Neural progenitor cell (in vitro differentiated cells): ENCODE data around the gene PRKCH. TPM values are rescaled to one million over a fixed set of nuclear protein-coding genes. Genes with fewer than 3 reads are reported as not detected.
A peak's percentile ranks its signal among the peaks of the same experiment; 100 is the strongest.

ENCODE experiments used
- DNase-seq: peaks from one replicate; pipeline ENCODE4 v3.0.0-alpha.2; 2016; ENCODE audit warnings: low spot score
- H2AFZ ChIP-seq: fragments of 200-600 bp; sonication (generic); replicated peaks from 2 replicates; pipeline ENCODE4 v1.6.1; 2016; ENCODE audit warnings: antibody characterized with exemption
- H3F3A ChIP-seq: fragments of 200-600 bp; sonication (generic); 2 replicates; pipeline ENCODE4 v1.6.1; 2016; ENCODE audit warnings: antibody characterized with exemption, low read depth
- H3K27ac ChIP-seq: fragments of 200-600 bp; sonication (generic); 2 replicates; pipeline ENCODE4 v1.5.1; 2016; ENCODE audit warnings: mild to moderate bottlenecking
- H3K27me3 ChIP-seq: fragments of 200-600 bp; sonication (generic); 2 replicates; pipeline ENCODE4 v1.6.1; 2016; ENCODE audit warnings: mild to moderate bottlenecking, moderate library complexity
- H3K36me3 ChIP-seq: fragments of 200-600 bp; sonication (generic); 2 replicates; pipeline ENCODE4 v1.5.1; 2016
- H3K4me1 ChIP-seq: fragments of 200-600 bp; sonication (generic); 2 replicates; pipeline ENCODE4 v1.6.1; 2016; ENCODE audit warnings: mixed run types
- H3K4me2 ChIP-seq: fragments of 200-600 bp; sonication (generic); 2 replicates; pipeline ENCODE4 v1.6.1; 2016
- H3K4me3 ChIP-seq: fragments of 200-600 bp; sonication (generic); 2 replicates; pipeline ENCODE4 v1.5.1; 2016
- H3K79me2 ChIP-seq: fragments of 200-600 bp; sonication (generic); 2 replicates; pipeline ENCODE4 v1.6.1; 2016; ENCODE audit warnings: low read depth
- H3K9ac ChIP-seq: fragments of 200-600 bp; sonication (generic); 2 replicates; pipeline ENCODE4 v1.6.1; 2016
- H3K9me3 ChIP-seq: fragments of 200-600 bp; sonication (generic); 2 replicates; pipeline ENCODE4 v1.5.1; 2016; ENCODE audit warnings: low read depth
- H4K20me1 ChIP-seq: fragments of 200-600 bp; sonication (generic); 2 replicates; pipeline ENCODE4 v1.6.1; 2016; ENCODE audit warnings: low read depth
- H3K27ac Mint-ChIP-seq: 3 replicates; pipeline ENCODE4 v1.8.0; 2021; ENCODE audit warnings: mixed read lengths
- H3K27me3 Mint-ChIP-seq: 2 replicates; pipeline ENCODE4 v1.8.0; 2022; ENCODE audit warnings: low read depth, mild to moderate bottlenecking, inconsistent platforms, moderate library complexity, mixed read lengths; ENCODE audit not compliant: insufficient read depth
- H3K36me3 Mint-ChIP-seq: 3 replicates; pipeline ENCODE4 v1.8.0; 2021; ENCODE audit warnings: mixed read lengths
- H3K4me1 Mint-ChIP-seq: 3 replicates; pipeline ENCODE4 v1.8.0; 2021; ENCODE audit warnings: mixed read lengths
- H3K4me3 Mint-ChIP-seq: 3 replicates; pipeline ENCODE4 v1.8.0; 2021; ENCODE audit warnings: mild to moderate bottlenecking, moderate library complexity, mixed read lengths
- H3K9me3 Mint-ChIP-seq: 3 replicates; pipeline ENCODE4 v1.8.0; 2020; ENCODE audit warnings: mixed read lengths
- EZH2 ChIP-seq: fragments of 200-600 bp; sonication (generic); IDR thresholded peaks from 2 replicates; pipeline ENCODE4 v1.6.1; 2017; ENCODE audit warnings: antibody characterized with exemption, mild to moderate bottlenecking, moderate library complexity
- EZH2phosphoT487 ChIP-seq: fragments of 200-600 bp; sonication (generic); IDR thresholded peaks from 2 replicates; pipeline ENCODE4 v1.6.1; 2017; ENCODE audit warnings: antibody characterized with exemption
- total RNA-seq: library from RNA; depleted of rRNA; stranded (reverse); fragments of >200 nt; gene quantifications from 2 replicates; pipeline ENCODE4 v1.2.3, GENCODE V29; 2015; ENCODE audit warnings: low replicate concordance
- TF ChIP-seq, protein P1 (sequence below): fragments of 200-600 bp; sonication (generic); IDR thresholded peaks from 2 replicates; pipeline ENCODE4 v1.5.1; 2017; ENCODE audit warnings: antibody characterized with exemption, mild to moderate bottlenecking

PRKCH gene
- total RNA-seq, 1 donor from 2014 or later: 1.3 TPM

GRCh38 chr14:61426048-61426447, 104.7 kb downstream of the PRKCH start:
- H4K20me1 ChIP-seq: no peaks in the 10 kb centered on the region
- H3K4me1 Mint-ChIP-seq: no peaks in the 10 kb centered on the region
- no peak for DNase-seq
- no peak overlapping the region for H2AFZ ChIP-seq
- H3K4me3 Mint-ChIP-seq: no peak overlapping the region
- H3K9me3 Mint-ChIP-seq: peaks cover 18% of the 10 kb centered on the region
- H3K27me3 Mint-ChIP-seq: peaks cover 2% of the 10 kb centered on the region
- no peaks in the 10 kb centered on the region for H3K36me3 ChIP-seq
- TF ChIP-seq EZH2phosphoT487: no peak
- no peak for TF ChIP-seq EZH2
- TF ChIP-seq, protein P1, sequence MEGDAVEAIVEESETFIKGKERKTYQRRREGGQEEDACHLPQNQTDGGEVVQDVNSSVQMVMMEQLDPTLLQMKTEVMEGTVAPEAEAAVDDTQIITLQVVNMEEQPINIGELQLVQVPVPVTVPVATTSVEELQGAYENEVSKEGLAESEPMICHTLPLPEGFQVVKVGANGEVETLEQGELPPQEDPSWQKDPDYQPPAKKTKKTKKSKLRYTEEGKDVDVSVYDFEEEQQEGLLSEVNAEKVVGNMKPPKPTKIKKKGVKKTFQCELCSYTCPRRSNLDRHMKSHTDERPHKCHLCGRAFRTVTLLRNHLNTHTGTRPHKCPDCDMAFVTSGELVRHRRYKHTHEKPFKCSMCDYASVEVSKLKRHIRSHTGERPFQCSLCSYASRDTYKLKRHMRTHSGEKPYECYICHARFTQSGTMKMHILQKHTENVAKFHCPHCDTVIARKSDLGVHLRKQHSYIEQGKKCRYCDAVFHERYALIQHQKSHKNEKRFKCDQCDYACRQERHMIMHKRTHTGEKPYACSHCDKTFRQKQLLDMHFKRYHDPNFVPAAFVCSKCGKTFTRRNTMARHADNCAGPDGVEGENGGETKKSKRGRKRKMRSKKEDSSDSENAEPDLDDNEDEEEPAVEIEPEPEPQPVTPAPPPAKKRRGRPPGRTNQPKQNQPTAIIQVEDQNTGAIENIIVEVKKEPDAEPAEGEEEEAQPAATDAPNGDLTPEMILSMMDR: no peak
- H3K36me3 Mint-ChIP-seq: no peaks in the 10 kb centered on the region
- no peak overlapping the region for H3K4me2 ChIP-seq
- no peak overlapping the region for H3K27ac Mint-ChIP-seq
- H3K4me3 ChIP-seq: no peak overlapping the region
- no peaks in the 10 kb centered on the region for H3K4me1 ChIP-seq
- no peak overlapping the region for H3K9ac ChIP-seq
- H3K79me2 ChIP-seq: no peaks in the 10 kb centered on the region
- H3K27me3 ChIP-seq: no peaks in the 10 kb centered on the region
- no peaks in the 10 kb centered on the region for H3K9me3 ChIP-seq
- no peak overlapping the region for H3K27ac ChIP-seq
- H3F3A ChIP-seq: no peaks in the 10 kb centered on the region

DNA sequence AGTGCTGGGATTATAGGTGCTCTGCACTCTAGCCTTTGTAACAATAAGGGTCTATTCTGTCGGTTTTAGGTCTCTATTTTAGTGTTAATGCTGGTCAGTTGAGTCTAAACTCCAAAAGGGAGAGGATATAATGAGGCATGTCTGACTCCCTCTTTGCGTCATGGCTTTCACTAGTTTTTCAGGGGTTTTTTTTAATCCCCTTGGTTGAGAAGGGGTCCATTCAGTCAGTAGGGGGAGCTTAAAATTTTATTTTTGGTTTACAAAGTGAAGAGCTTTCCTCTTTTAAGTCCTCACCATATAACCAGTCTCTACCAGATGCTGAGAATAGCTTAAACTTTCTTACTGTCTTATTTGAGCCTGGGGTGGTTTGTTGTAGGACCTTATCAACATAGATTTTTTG, 106.9 kb downstream of the PRKCH start:
- Mint-ChIP-seq H3K36me3 (no peaks in the 10 kb centered on the region), H3K27me3 (peaks cover 3% of the 10 kb centered on the region), H3K4me3 (no peak overlapping the region), H3K27ac (no peak overlapping the region), H3K9me3 (peaks cover 18% of the 10 kb centered on the region), H3K4me1 (no peaks in the 10 kb centered on the region)
- Histone ChIP-seq H3F3A (no peaks in the 10 kb centered on the region), H3K27me3 (no peaks in the 10 kb centered on the region), H3K36me3 (no peaks in the 10 kb centered on the region), H2AFZ (no peak overlapping the region), H3K4me3 (no peak overlapping the region), H3K4me2 (no peak overlapping the region), H3K9ac (no peak overlapping the region), H3K9me3 (no peaks in the 10 kb centered on the region), H3K4me1 (no peaks in the 10 kb centered on the region), H3K27ac (no peak overlapping the region), H4K20me1 (no peaks in the 10 kb centered on the region), H3K79me2 (no peaks in the 10 kb centered on the region)
- TF ChIP-seq EZH2 (no peak), EZH2phosphoT487 (no peak)
- TF ChIP-seq, protein P1: peak; percentile 3
- no peak for DNase-seq

DNA sequence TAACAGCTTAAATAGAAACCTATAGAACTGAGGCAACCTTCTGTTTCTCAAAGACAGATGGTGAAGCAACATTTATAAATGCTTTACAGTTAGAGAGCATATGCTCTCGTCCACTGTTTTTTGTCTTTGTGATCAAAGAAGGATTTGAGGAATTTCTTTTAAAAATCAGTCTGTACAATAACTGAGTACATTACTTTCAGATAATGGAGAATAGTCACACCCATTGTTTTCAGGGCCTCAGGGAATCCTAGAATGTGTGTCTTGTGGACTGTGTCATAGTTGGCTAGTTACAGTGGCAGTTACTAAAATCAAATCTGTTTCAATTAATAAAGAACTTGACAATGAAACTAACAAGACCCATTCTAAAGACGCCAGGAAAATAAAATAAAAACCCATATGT, 107.9 kb downstream of the PRKCH start:
- Mint-ChIP-seq H3K36me3 (no peaks in the 10 kb centered on the region), H3K9me3 (peaks cover 16% of the 10 kb centered on the region), H3K27ac (no peak overlapping the region), H3K4me1 (no peaks in the 10 kb centered on the region), H3K4me3 (no peak overlapping the region), H3K27me3 (peaks cover 5% of the 10 kb centered on the region)
- no peaks in the 10 kb centered on the region for H3K79me2 ChIP-seq
- no peaks in the 10 kb centered on the region for H3K27me3 ChIP-seq
- H3K9me3 ChIP-seq: no peaks in the 10 kb centered on the region
- H3K4me2 ChIP-seq: no peak overlapping the region
- no peaks in the 10 kb centered on the region for H4K20me1 ChIP-seq
- no peak overlapping the region for H3K27ac ChIP-seq
- TF ChIP-seq EZH2phosphoT487: no peak
- TF ChIP-seq, protein P1: no peak
- no peak for TF ChIP-seq EZH2
- H3K4me3 ChIP-seq: no peak overlapping the region
- DNase-seq: no peak
- no peaks in the 10 kb centered on the region for H3K36me3 ChIP-seq
- no peaks in the 10 kb centered on the region for H3F3A ChIP-seq
- H3K4me1 ChIP-seq: no peaks in the 10 kb centered on the region
- H2AFZ ChIP-seq: no peak overlapping the region
- no peak overlapping the region for H3K9ac ChIP-seq
